B cell (primary cell): Measurements from ENCODE around the gene PCSK2. TPM values are rescaled to one million over a fixed set of nuclear protein-coding genes. Genes with fewer than 3 reads are reported as not detected.

ENCODE experiments used
- ATAC-seq: fragments of 200-7000 bp; cut with Tn5 transposase; one replicate; pipeline ENCODE4 v1.10.0; 2021; ENCODE audit warnings: low read depth, mild to moderate bottlenecking, moderate number of reproducible peaks, moderate library complexity
- CTCF ChIA-PET: fragments of 350-600 bp; sonication (Branson Sonifier 250); formaldehyde crosslinking; loops from one replicate; lab custom pipeline; 2021; ENCODE audit warnings: antibody characterized with exemption, inconsistent platforms; lab: Charles Lee
- POLR2A ChIA-PET: fragments of 350-600 bp; sonication (Branson Sonifier 250); formaldehyde crosslinking; loops from one replicate; lab custom pipeline; 2021; ENCODE audit warnings: antibody characterized with exemption; lab: Charles Lee
- DNase-seq: peaks from one replicate; pipeline ENCODE4 v3.0.0; 2013
- H2AFZ ChIP-seq: 2 replicates; pipeline ENCODE4 v1.6.1; 2012; ENCODE audit warnings: mild to moderate bottlenecking, low read depth, low read length; ENCODE audit not compliant: insufficient read depth, poor library complexity, severe bottlenecking
- H3K27ac ChIP-seq, 2 donors: 1 replicate in 1 of 2; 2 replicates in 1 of 2; pipeline ENCODE4 v1.5.1; 2012 to 2013; ENCODE audit warnings: low read length in 2 of 2, mild to moderate bottlenecking in 2 of 2, moderate library complexity in 1 of 2
- H3K27me3 ChIP-seq, 4 experiments: fragments of 200-600 bp in 1 of 4; sonication (generic) in 1 of 4; replicated peaks in 1 of 4; 1 replicate in 2 of 4; 2 replicates in 2 of 4; pipeline versions ENCODE4 v1.6.1 to v1.7.0; 2013 to 2016; ENCODE audit warnings: low read length in 3 of 4, mild to moderate bottlenecking in 2 of 4, mixed read lengths in 1 of 4, moderate library complexity in 1 of 4; ENCODE audit not compliant: insufficient read depth in 4 of 4, control insufficient read depth in 3 of 4; ENCODE audit errors: control extremely low read depth in 1 of 4
- H3K36me3 ChIP-seq, 2 experiments: replicated peaks in 1 of 2; 1 replicate in 1 of 2; 2 replicates in 1 of 2; pipeline versions ENCODE4 v1.6.1 to v1.7.1; 2013; ENCODE audit warnings: low read length in 1 of 2; ENCODE audit not compliant: insufficient read depth in 2 of 2, control insufficient read depth in 1 of 2; ENCODE audit errors: control extremely low read depth in 1 of 2, extremely low read depth in 1 of 2
- H3K4me1 ChIP-seq, 2 donors: fragments of 200-600 bp in 1 of 2; sonication (generic) in 1 of 2; 1 replicate in 1 of 2; 2 replicates in 1 of 2; pipeline versions ENCODE4 v1.5.1 to v1.6.1; 2013 to 2017; ENCODE audit warnings: low read length in 2 of 2; ENCODE audit not compliant: control insufficient read depth in 2 of 2, insufficient read depth in 2 of 2
- H3K4me2 ChIP-seq: replicated peaks from 2 replicates; pipeline ENCODE3; 2012; ENCODE audit warnings: mild to moderate bottlenecking, low read depth, low read length; ENCODE audit not compliant: poor library complexity, severe bottlenecking
- H3K4me3 ChIP-seq, 5 experiments: fragments of 200-600 bp in 1 of 5; sonication (generic) in 1 of 5; 1 replicate in 3 of 5; 2 replicates in 2 of 5; pipeline versions ENCODE4 v1.5.1 to v1.7.0; 2011 to 2016; ENCODE audit warnings: low read length in 4 of 5, mild to moderate bottlenecking in 4 of 5, low read depth in 2 of 5, control low read depth in 1 of 5, moderate library complexity in 1 of 5; ENCODE audit not compliant: insufficient read depth in 1 of 5; ENCODE audit errors: control extremely low read depth in 1 of 5, extremely low read depth in 1 of 5
- H3K79me2 ChIP-seq: fragments of 200-600 bp; sonication (generic); one replicate; pipeline ENCODE4 v1.6.0; 2016; ENCODE audit warnings: low read length; ENCODE audit not compliant: control insufficient read depth, insufficient read depth
- H3K9ac ChIP-seq: fragments of 200-600 bp; sonication (generic); 2 replicates; pipeline ENCODE4 v1.6.1; 2017; ENCODE audit warnings: mild to moderate bottlenecking, low read length, moderate library complexity
- H3K9me3 ChIP-seq, 3 donors: one replicate each; pipeline versions ENCODE4 v1.6.1 to v1.7.1; 2013; ENCODE audit warnings: low read length in 2 of 3; ENCODE audit not compliant: control insufficient read depth in 2 of 3, insufficient read depth in 1 of 3; ENCODE audit errors: control extremely low read depth in 1 of 3
- H4K20me1 ChIP-seq: 2 replicates; pipeline ENCODE4 v1.6.0; 2012; ENCODE audit warnings: mild to moderate bottlenecking, low read length; ENCODE audit not compliant: insufficient read depth, control insufficient read depth, poor library complexity, severe bottlenecking
- H3K27ac Mint-ChIP-seq: one replicate; pipeline ENCODE4 v1.8.0; 2021; ENCODE audit warnings: mixed read lengths
- H3K27me3 Mint-ChIP-seq: one replicate; pipeline ENCODE4 v1.8.0; 2021; ENCODE audit warnings: mixed read lengths
- H3K4me1 Mint-ChIP-seq: one replicate; pipeline ENCODE4 v1.8.0; 2021; ENCODE audit warnings: mixed read lengths
- H3K4me3 Mint-ChIP-seq: one replicate; pipeline ENCODE4 v1.8.0; 2021; ENCODE audit warnings: mixed read lengths
- H3K9me3 Mint-ChIP-seq: one replicate; pipeline ENCODE4 v1.8.0; 2022; ENCODE audit warnings: mixed read lengths; ENCODE audit not compliant: insufficient read depth
- EZH2 ChIP-seq: IDR thresholded peaks from 2 replicates; pipeline ENCODE4 v1.6.1; 2012; ENCODE audit warnings: borderline replicate concordance, low read depth, mild to moderate bottlenecking, moderate library complexity, low read length; ENCODE audit not compliant: insufficient read depth, poor library complexity, severe bottlenecking
- WGBS: methylation state at CpG from one replicate; pipeline ENCODE4 v1.1.5; 2013; ENCODE audit warnings: missing lambda C conversion rate; ENCODE audit not compliant: insufficient coverage; 5-methylcytosine and 5-hydroxymethylcytosine counted together
- intact Hi-C: fragments of 100-400 bp; cut with micrococcal nuclease; formaldehyde crosslinking; loops from one replicate; pipeline ENCODE4 v1.10.0; 2022
- polyA plus RNA-seq: library from polyadenylated mRNA; depleted of rRNA; stranded (reverse); fragments of >200 nt; gene quantifications from 2 replicates; pipeline ENCODE4 v1.2.3, GENCODE V29; 2012
- total RNA-seq, 2 donors: library from RNA; stranded (reverse); fragments of 120-200 nt in 1 of 2; gene quantifications; 1 replicate in 1 of 2; 2 replicates in 1 of 2; pipeline versions ENCODE4 v1.2.3 to v1.2.4, GENCODE V29; 2013 to 2022
- TF ChIP-seq, protein P1 (sequence below): fragments of 200-600 bp; IDR thresholded peaks from one replicate; pipeline ENCODE4 v1.8.0; 2022; ENCODE audit warnings: antibody characterized with exemption, mild to moderate bottlenecking

Gene PCSK2
- total and polyA plus RNA-seq, 2 donors (not counting 1 experiment from before 2014, with no cell fraction given): not detected

DNA sequence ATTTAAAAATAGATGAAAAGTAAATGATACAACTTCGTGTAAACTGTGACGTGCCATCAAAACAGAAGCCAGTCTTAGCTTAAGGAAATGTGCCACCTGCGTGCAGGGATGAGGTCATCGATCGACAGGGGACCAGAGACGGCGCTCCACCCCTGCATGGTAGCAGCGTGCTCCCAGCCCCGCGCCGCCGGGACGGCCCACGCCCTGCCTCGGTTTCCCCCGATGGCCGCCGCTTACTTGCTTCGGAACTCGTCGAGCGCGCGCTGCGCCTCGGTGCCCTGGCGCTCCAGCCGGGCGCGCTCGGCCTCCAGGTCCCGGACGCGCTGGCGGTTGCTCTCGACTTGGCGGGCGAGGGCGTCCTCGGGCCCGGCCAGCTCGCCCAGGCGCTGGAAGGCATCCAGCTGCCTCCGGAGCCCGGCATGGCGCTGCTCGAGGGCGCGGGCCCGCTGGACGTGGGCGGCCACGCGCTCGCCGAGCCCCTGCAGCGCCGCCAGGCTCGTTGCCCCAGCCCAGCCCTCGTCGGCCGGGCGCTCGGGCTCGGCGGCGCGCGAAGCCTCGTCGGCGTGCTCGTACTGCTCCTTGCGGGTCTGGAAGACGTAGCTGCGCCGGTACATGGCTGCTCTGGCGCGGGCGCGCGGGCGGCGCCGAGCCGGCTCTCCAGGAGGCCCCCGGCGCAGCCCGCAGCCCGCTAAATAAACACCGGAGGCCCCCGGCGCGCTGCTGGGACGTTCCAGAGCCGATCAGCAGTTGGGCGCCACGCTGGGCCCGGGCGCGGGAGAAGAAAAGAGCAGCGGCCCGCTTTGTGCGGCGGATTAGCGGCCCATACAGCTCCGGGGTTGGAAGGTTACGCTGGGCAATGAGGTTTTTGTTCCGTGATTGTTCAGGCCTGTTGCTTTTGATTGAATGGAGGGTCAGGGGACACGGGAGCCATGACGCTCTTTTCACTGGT is 304.1 kb downstream of the PCSK2 start, which contains the start of gene BFSP1:
BFSP1 (minus strand) TSS at position 664 of the 949 bp plus-strand sequence; CDS start at position 614, 50 bp downstream.
- H3K79me2 ChIP-seq: no peaks in the 10 kb centered on the region
- peaks cover 6 to 14% of the 10 kb centered on the region in 2 donors for H3K4me1 ChIP-seq
- H3K4me3 ChIP-seq: peak within 1 kb of the TSS in 4 of 5 experiments; percentile 24 to 64 (median 40)
- ATAC-seq (peak; percentile 31), DNase-seq (peak; percentile 46)
- Mint-ChIP-seq H3K27me3 (peaks cover 41% of the 10 kb centered on the region), H3K4me1 (peaks cover 10% of the 10 kb centered on the region), H3K9me3 (no peaks in the 10 kb centered on the region), H3K27ac (no peak within 1 kb of the TSS), H3K4me3 (peak within 1 kb of the TSS; percentile 89)
- no peak for TF ChIP-seq EZH2
- TF ChIP-seq, protein P1, sequence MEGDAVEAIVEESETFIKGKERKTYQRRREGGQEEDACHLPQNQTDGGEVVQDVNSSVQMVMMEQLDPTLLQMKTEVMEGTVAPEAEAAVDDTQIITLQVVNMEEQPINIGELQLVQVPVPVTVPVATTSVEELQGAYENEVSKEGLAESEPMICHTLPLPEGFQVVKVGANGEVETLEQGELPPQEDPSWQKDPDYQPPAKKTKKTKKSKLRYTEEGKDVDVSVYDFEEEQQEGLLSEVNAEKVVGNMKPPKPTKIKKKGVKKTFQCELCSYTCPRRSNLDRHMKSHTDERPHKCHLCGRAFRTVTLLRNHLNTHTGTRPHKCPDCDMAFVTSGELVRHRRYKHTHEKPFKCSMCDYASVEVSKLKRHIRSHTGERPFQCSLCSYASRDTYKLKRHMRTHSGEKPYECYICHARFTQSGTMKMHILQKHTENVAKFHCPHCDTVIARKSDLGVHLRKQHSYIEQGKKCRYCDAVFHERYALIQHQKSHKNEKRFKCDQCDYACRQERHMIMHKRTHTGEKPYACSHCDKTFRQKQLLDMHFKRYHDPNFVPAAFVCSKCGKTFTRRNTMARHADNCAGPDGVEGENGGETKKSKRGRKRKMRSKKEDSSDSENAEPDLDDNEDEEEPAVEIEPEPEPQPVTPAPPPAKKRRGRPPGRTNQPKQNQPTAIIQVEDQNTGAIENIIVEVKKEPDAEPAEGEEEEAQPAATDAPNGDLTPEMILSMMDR: no peak
- 1% methylated on average over 111 of the region's 111 CpGs for WGBS
- no peak within 1 kb of the TSS for H3K27ac ChIP-seq
- H3K9ac ChIP-seq: peak within 1 kb of the TSS; percentile 60
- H3K4me2 ChIP-seq: peak within 1 kb of the TSS; percentile 88
- intact Hi-C loops: loop anchor here (10.0 kb wide), 1 partner anchor 154 kb away; the partner anchor contains the start of gene RRBP1
- peak within 1 kb of the TSS; percentile 79 for H2AFZ ChIP-seq
- ChIA-PET CTCF (interaction anchor here (1.8 kb wide), 1 partner anchor 26 kb away, joined by 7 read pairs; no protein-coding TSS in a partner anchor), POLR2A (no interaction called here)
- no peaks in the 10 kb centered on the region for H3K36me3 ChIP-seq
- no peaks in the 10 kb centered on the region for H3K9me3 ChIP-seq
- no peaks in the 10 kb centered on the region for H4K20me1 ChIP-seq
- H3K27me3 ChIP-seq: peaks cover 0 to 26% (median 21%) of the 10 kb centered on the region in 4 experiments
